ENCODE measurements around the gene CRTC2.
A peak's percentile ranks its signal among the peaks of the same experiment; 100 is the strongest.

CRTC2 gene

GRCh38 chr1:153922076-153922971, 36.1 kb downstream of the CRTC2 start:
- H3K27ac ChIP-seq: peak overlapping the region; percentile 63
- TF ChIP-seq CTCF (conservative IDR thresholded peaks at IDR 0.05; ENCODE audit: low read depth, low read length): no peak

GRCh38 chr1:153921803-153922075, 36.7 kb downstream of the CRTC2 start:
- peak overlapping the region; percentile 63 for H3K27ac ChIP-seq
- H2AFZ ChIP-seq (ENCODE audit: low read depth): peak overlapping the region; percentile 51
- TF ChIP-seq CTCF (conservative IDR thresholded peaks at IDR 0.05; ENCODE audit: low read depth, low read length): no peak
- peak overlapping the region; percentile 76 for H3K9ac ChIP-seq
- peak overlapping the region; percentile 61 for H3K4me2 ChIP-seq
- peaks cover 38% of the 10 kb centered on the region for H4K20me1 ChIP-seq (ENCODE audit: insufficient read depth)
- peaks cover 66% of the 10 kb centered on the region for H3K79me2 ChIP-seq (ENCODE audit: insufficient read depth, low read depth)
- peak overlapping the region; percentile 100 for H3K4me3 ChIP-seq (IDR thresholded peaks at IDR 0.05; ENCODE audit: insufficient read depth, low read depth, low read length)
- no peaks in the 10 kb centered on the region for H3K36me3 ChIP-seq (ENCODE audit: insufficient read depth)
- H3K4me1 ChIP-seq (ENCODE audit: low read depth, poor library complexity, severe bottlenecking): peaks cover 47% of the 10 kb centered on the region
- H3K27me3 ChIP-seq (ENCODE audit: insufficient read depth, low read depth): no peaks in the 10 kb centered on the region

More at GRCh38 chr1:153922076-153922971, 36.1 kb downstream of the CRTC2 start:
- Histone ChIP-seq H3K9ac (peak overlapping the region; percentile 76), H2AFZ (ENCODE audit: low read depth) (peak overlapping the region; percentile 51), H3K4me2 (peak overlapping the region; percentile 61), H3K36me3 (ENCODE audit: insufficient read depth) (no peaks in the 10 kb centered on the region), H3K4me3 (IDR thresholded peaks at IDR 0.05; ENCODE audit: insufficient read depth, low read depth, low read length) (peak overlapping the region; percentile 100), H3K79me2 (ENCODE audit: insufficient read depth, low read depth) (peaks cover 60% of the 10 kb centered on the region), H3K4me1 (ENCODE audit: low read depth, poor library complexity, severe bottlenecking) (peaks cover 47% of the 10 kb centered on the region), H3K27me3 (ENCODE audit: insufficient read depth, low read depth) (no peaks in the 10 kb centered on the region), H4K20me1 (ENCODE audit: insufficient read depth) (peaks cover 38% of the 10 kb centered on the region)

- Histone ChIP-seq H2AFZ (ENCODE audit: low read depth) (peak overlapping the region; percentile 51; the same call in 1 of the 2 replicates), H4K20me1 (ENCODE audit: insufficient read depth) (peaks cover 43% of the 10 kb centered on the region), H3K4me2 (peak overlapping the region; percentile 61), H3K4me3 (IDR thresholded peaks at IDR 0.05; ENCODE audit: insufficient read depth, low read depth, low read length) (peak overlapping the region; percentile 100), H3K9ac (peak overlapping the region; percentile 76; the same call in 1 of the 2 replicates), H3K27ac (peak overlapping the region; percentile 63; the same call in 1 of the 2 replicates), H3K27me3 (ENCODE audit: insufficient read depth, low read depth) (no peaks in the 10 kb centered on the region), H3K79me2 (ENCODE audit: insufficient read depth, low read depth) (peaks cover 71% of the 10 kb centered on the region), H3K4me1 (ENCODE audit: low read depth, poor library complexity, severe bottlenecking) (peaks cover 49% of the 10 kb centered on the region), H3K36me3 (ENCODE audit: insufficient read depth) (no peaks in the 10 kb centered on the region)
- TF ChIP-seq CTCF (conservative IDR thresholded peaks at IDR 0.05; ENCODE audit: low read depth, low read length): no peak
These were observed 37.2 kb downstream of the CRTC2 start for GRCh38 chr1:153921080-153921802.

GRCh38 chr1:153919876-153920852, 38.2 kb downstream of the CRTC2 start:
- Histone ChIP-seq H3K27ac (peak overlapping the region; percentile 0; the same call in 1 of the 2 replicates), H3K36me3 (ENCODE audit: insufficient read depth) (no peaks in the 10 kb centered on the region), H2AFZ (ENCODE audit: low read depth) (no peak overlapping the region), H3K4me1 (ENCODE audit: low read depth, poor library complexity, severe bottlenecking) (peaks cover 53% of the 10 kb centered on the region), H3K4me2 (peak overlapping the region; percentile 61), H3K4me3 (IDR thresholded peaks at IDR 0.05; ENCODE audit: insufficient read depth, low read depth, low read length) (no peak overlapping the region), H4K20me1 (ENCODE audit: insufficient read depth) (peaks cover 48% of the 10 kb centered on the region), H3K9ac (no peak overlapping the region; the same call in 1 of the 2 replicates), H3K79me2 (ENCODE audit: insufficient read depth, low read depth) (peaks cover 82% of the 10 kb centered on the region), H3K27me3 (ENCODE audit: insufficient read depth, low read depth) (no peaks in the 10 kb centered on the region)
- TF ChIP-seq CTCF (conservative IDR thresholded peaks at IDR 0.05; ENCODE audit: low read depth, low read length): no peak; the same call in none of the 2 replicates
